GM21576 (cell line): ENCODE measurements around the gene LAMA3.

Experiments used
- ATAC-seq: cut with Tn5 transposase; IDR thresholded peaks from one replicate; pipeline ENCODE4 v1.9.1; 2021; ENCODE audit warnings: mild to moderate bottlenecking, moderate library complexity; ENCODE audit not compliant: unreplicated experiment

The LAMA3 gene

GRCh38 chr18:23893653-23894052 lies 204.4 kb downstream of the LAMA3 start:
- ATAC-seq, result no peak

- ATAC-seq, result no peak
Measured at GRCh38 chr18:23894661-23895175, 205.5 kb downstream of the LAMA3 start.

GRCh38 chr18:23897291-23897690 lies 208.0 kb downstream of the LAMA3 start:
- ATAC-seq, result no peak

GRCh38 chr18:23897733-23898132 lies 208.5 kb downstream of the LAMA3 start:
- no peak for ATAC-seq

GRCh38 chr18:23900994-23901393 lies 211.7 kb downstream of the LAMA3 start:
- no peak for ATAC-seq

- no peak for ATAC-seq
Measured at GRCh38 chr18:23902396-23902795, 213.1 kb downstream of the LAMA3 start.

GRCh38 chr18:23903971-23904370 lies 214.7 kb downstream of the LAMA3 start:
- ATAC-seq, result no peak

- ATAC-seq, result no peak
Measured at GRCh38 chr18:23906658-23907057, 217.4 kb downstream of the LAMA3 start.

- ATAC-seq, result no peak
Measured at GRCh38 chr18:23908827-23909226, 219.6 kb downstream of the LAMA3 start.

GRCh38 chr18:23910032-23910431 lies 220.8 kb downstream of the LAMA3 start:
- ATAC-seq, result no peak

GRCh38 chr18:23912356-23912755 lies 223.1 kb downstream of the LAMA3 start:
- no peak for ATAC-seq

GRCh38 chr18:23916338-23916737 lies 227.1 kb downstream of the LAMA3 start:
- ATAC-seq, result no peak

- ATAC-seq, result no peak
Measured at GRCh38 chr18:23918395-23919032, 229.3 kb downstream of the LAMA3 start.

GRCh38 chr18:23920054-23920453 lies 230.8 kb downstream of the LAMA3 start:
- no peak for ATAC-seq

GRCh38 chr18:23921716-23922285 lies 232.5 kb downstream of the LAMA3 start:
- ATAC-seq, result no peak

- no peak for ATAC-seq
Measured at GRCh38 chr18:23922939-23923338, 233.7 kb downstream of the LAMA3 start.

- no peak for ATAC-seq
Measured at GRCh38 chr18:23924813-23925212, 235.6 kb downstream of the LAMA3 start.

GRCh38 chr18:23926571-23926970 lies 237.3 kb downstream of the LAMA3 start:
- ATAC-seq, result no peak

GRCh38 chr18:23927821-23928746 lies 238.8 kb downstream of the LAMA3 start:
- no peak for ATAC-seq

- no peak for ATAC-seq
Measured at GRCh38 chr18:23929362-23929930, 240.2 kb downstream of the LAMA3 start.

- no peak for ATAC-seq
Measured at GRCh38 chr18:23930002-23930401, 240.7 kb downstream of the LAMA3 start.
